Urinary bladder (tissue), 4 donors: ENCODE results near the gene PKHD1. TPM values are rescaled to one million over a fixed set of nuclear protein-coding genes. Genes with fewer than 3 reads are reported as not detected.

Source experiments
- DNase-seq: peaks from one replicate; pipeline ENCODE4 v3.0.0-alpha.2; 2015; ENCODE audit errors: extremely low spot score
- H3K27ac ChIP-seq: one replicate; pipeline ENCODE4 v1.5.1; 2013; ENCODE audit warnings: low read depth, mild to moderate bottlenecking, moderate library complexity
- H3K36me3 ChIP-seq: one replicate; pipeline ENCODE4 v1.6.1; 2013; ENCODE audit warnings: mild to moderate bottlenecking, moderate library complexity; ENCODE audit not compliant: insufficient read depth
- H3K4me1 ChIP-seq: one replicate; pipeline ENCODE4 v1.6.1; 2013; ENCODE audit warnings: mild to moderate bottlenecking, moderate library complexity; ENCODE audit not compliant: insufficient read depth
- H3K4me3 ChIP-seq: one replicate; pipeline ENCODE4 v1.5.1; 2013; ENCODE audit warnings: low read depth, low read length
- WGBS: extraction: QIAGEN DNeasy Blood & Tissue Kit; methylation state at CpG from one replicate; pipeline ENCODE4 v1.1.7; 2013; 5-methylcytosine and 5-hydroxymethylcytosine counted together
- polyA plus RNA-seq: library from polyadenylated mRNA; stranded (reverse); fragments of 200-250 nt; gene quantifications from one replicate; pipeline ENCODE4 v1.2.3, GENCODE V29; 2013
- total RNA-seq: library from RNA; depleted of rRNA; stranded (reverse); fragments of >200 nt; gene quantifications from one replicate; pipeline ENCODE4 v1.2.3, GENCODE V29; 2014
- donor health status: healthy with polysubstance abuse.
- donor health status: healthy.

Gene PKHD1
- total and polyA plus RNA-seq, 2 donors: 0.29 to 3.6 TPM

DNA sequence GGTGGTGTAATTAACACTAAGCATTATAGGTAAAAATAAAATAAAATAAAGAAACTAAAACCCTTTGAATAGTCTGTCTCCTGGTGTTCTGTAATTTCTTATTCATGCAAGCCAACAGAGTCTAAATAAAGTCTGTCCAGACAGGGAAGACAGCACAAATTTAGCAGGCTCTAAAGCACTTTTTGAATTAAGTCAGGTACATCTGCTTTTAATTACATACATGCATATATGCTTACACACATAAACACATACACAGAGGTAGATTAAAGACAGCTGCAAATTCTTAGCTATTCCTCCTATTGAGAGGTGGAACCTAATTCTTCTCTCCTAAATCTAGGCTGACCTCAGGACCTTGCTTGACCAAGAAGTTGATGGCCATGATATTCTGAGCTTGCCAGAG is 262.5 kb downstream of the PKHD1 start:
- H3K4me3 ChIP-seq: no peak overlapping the region
- no peak overlapping the region for H3K27ac ChIP-seq
- no peaks in the 10 kb centered on the region for H3K36me3 ChIP-seq
- DNase-seq: no peak
- H3K4me1 ChIP-seq: no peaks in the 10 kb centered on the region

- H3K4me1 ChIP-seq: no peaks in the 10 kb centered on the region
- H3K36me3 ChIP-seq: no peaks in the 10 kb centered on the region
- H3K27ac ChIP-seq: no peak overlapping the region
- DNase-seq: no peak
- H3K4me3 ChIP-seq: no peak overlapping the region
Measured at GRCh38 chr6:51820555-51820954, 266.9 kb downstream of the PKHD1 start.

- no peaks in the 10 kb centered on the region for H3K4me1 ChIP-seq
- 55% methylated on average over 6 of the region's 6 CpGs for WGBS
- no peaks in the 10 kb centered on the region for H3K36me3 ChIP-seq
- DNase-seq: no peak
- H3K27ac ChIP-seq: no peak overlapping the region
- no peak overlapping the region for H3K4me3 ChIP-seq
Measured at GRCh38 chr6:51818520-51819022, 268.8 kb downstream of the PKHD1 start.

DNA sequence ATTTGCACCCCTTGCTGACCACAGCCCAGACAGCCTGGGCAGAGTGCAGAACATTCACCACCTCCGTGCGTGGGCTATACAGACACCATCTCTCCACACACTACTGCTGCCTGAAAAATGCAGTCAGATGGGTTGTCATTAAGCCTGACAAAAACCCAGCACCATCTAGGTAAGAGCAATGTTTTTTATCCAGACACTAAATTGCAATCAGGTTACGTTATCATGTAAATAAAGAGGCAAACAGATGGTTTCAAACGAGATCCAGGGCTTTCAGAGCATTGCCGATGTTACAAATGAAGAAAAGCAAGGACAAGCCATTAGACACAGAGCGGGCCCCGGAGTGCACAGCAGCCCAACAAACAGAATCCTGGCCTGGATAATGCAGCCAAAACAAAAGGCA is 269.6 kb downstream of the PKHD1 start:
- 65% methylated on average over 7 of the region's 7 CpGs for WGBS
- Histone ChIP-seq H3K4me1 (no peaks in the 10 kb centered on the region), H3K4me3 (no peak overlapping the region), H3K27ac (no peak overlapping the region), H3K36me3 (no peaks in the 10 kb centered on the region)
- DNase-seq: no peak

DNA sequence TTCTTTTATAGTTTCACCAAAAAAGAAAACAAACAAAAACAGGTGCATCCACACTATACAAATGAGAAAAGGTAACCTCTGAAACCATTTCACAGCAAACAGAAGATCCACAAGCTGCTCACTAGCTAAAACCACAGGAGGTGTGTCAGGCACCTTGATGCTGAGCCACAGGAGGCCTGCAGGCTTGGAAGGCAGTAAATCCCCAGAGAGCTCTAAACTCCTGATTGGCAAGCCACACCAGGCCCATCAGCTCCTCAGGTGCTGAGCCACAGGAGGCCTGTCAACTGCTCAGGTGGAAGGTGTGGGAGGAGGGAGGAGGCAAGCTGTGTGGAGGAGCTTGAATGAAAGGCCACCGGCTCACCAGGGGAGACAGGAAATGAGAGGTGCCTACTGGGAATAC is 273.0 kb downstream of the PKHD1 start:
- DNase-seq: no peak
- Histone ChIP-seq H3K36me3 (no peaks in the 10 kb centered on the region), H3K4me3 (no peak overlapping the region), H3K27ac (no peak overlapping the region), H3K4me1 (no peaks in the 10 kb centered on the region)
- WGBS: 16% methylated on average over 1 of the region's 1 CpG

- no peak overlapping the region for H3K4me3 ChIP-seq
- WGBS: 37% methylated on average over 1 of the region's 1 CpG
- no peak overlapping the region for H3K27ac ChIP-seq
- no peaks in the 10 kb centered on the region for H3K4me1 ChIP-seq
- DNase-seq: no peak
- H3K36me3 ChIP-seq: no peaks in the 10 kb centered on the region
Measured at GRCh38 chr6:51813904-51814303, 273.5 kb downstream of the PKHD1 start.

- WGBS: 70% methylated on average over 1 of the region's 1 CpG
- no peak for DNase-seq
- no peaks in the 10 kb centered on the region for H3K36me3 ChIP-seq
- no peak overlapping the region for H3K27ac ChIP-seq
- no peak overlapping the region for H3K4me3 ChIP-seq
- no peaks in the 10 kb centered on the region for H3K4me1 ChIP-seq
Measured at GRCh38 chr6:51812231-51812630, 275.2 kb downstream of the PKHD1 start.

GRCh38 chr6:51805517-51805916 is 281.9 kb downstream of the PKHD1 start:
- Histone ChIP-seq H3K4me3 (no peak overlapping the region), H3K27ac (no peak overlapping the region), H3K36me3 (no peaks in the 10 kb centered on the region), H3K4me1 (no peaks in the 10 kb centered on the region)
- DNase-seq: no peak
- 71% methylated on average over 1 of the region's 1 CpG for WGBS

DNA sequence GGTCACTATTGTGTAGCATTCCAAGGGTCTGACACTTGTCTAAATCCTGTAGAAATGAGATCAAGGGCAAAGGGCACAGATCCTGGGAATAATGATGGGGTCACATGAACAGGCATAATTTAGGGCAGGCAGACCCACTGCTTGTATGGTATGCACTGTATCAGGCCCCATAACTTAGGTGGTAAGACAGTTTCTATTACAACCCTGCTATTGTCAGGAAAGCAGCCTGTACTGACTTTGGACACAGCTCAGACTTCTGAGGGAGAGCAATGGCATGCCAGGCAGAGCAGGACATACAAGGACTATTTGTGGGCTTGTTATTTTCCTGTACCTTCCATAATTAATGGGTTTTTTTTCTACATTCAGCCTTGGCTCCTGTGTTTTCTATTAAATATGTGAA is 286.8 kb downstream of the PKHD1 start:
- Histone ChIP-seq H3K4me1 (no peaks in the 10 kb centered on the region), H3K4me3 (no peak overlapping the region), H3K36me3 (no peaks in the 10 kb centered on the region), H3K27ac (no peak overlapping the region)
- DNase-seq: no peak

- 87% methylated on average over 3 of the region's 3 CpGs for WGBS
- Histone ChIP-seq H3K4me3 (no peak overlapping the region), H3K27ac (no peak overlapping the region), H3K36me3 (no peaks in the 10 kb centered on the region), H3K4me1 (no peaks in the 10 kb centered on the region)
- no peak for DNase-seq
Measured at GRCh38 chr6:51793393-51793792, 294.0 kb downstream of the PKHD1 start.

DNA sequence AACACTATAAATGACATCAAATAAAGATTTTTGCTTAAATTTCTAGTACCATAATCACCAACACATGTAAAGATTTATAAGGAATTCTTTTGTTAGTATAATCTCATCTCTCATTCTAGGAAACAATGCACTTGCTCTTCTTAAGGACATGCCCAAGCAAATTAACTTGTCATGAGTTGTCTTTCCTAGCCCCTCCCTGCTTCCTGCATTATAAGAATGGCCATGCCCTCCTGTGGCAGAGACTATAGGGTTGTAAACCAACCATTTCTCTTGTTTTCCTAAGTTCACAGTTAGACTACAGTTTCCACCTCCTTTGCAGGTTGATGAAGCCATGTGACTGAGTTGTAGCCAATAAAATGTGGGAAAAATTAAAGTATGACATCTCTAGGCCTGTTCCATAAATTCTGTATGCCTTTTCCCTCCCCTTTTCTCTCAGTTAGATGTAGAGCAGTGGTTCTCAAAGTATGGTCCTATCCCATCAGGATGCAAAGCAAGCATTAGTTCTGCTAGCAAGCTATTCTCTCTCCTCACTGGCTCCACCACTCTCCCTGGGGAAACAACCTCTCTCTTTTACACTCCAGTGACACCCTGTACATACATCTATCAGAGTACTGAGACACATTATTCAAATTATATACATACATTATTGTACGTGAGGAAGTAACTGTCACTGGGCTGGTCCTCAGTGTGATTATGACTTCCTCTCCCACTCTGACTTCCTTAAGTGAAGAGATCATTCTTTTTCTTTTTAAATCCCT is 295.0 kb downstream of the PKHD1 start:
- WGBS: 45% methylated on average over 1 of the region's 1 CpG
- no peaks in the 10 kb centered on the region for H3K4me1 ChIP-seq
- H3K36me3 ChIP-seq: no peaks in the 10 kb centered on the region
- DNase-seq: no peak
- H3K27ac ChIP-seq: no peak overlapping the region
- H3K4me3 ChIP-seq: no peak overlapping the region

GRCh38 chr6:51790946-51791345 is 296.5 kb downstream of the PKHD1 start:
- no peak overlapping the region for H3K27ac ChIP-seq
- H3K4me1 ChIP-seq: no peaks in the 10 kb centered on the region
- no peaks in the 10 kb centered on the region for H3K36me3 ChIP-seq
- no peak for DNase-seq
- H3K4me3 ChIP-seq: no peak overlapping the region
- 69% methylated on average over 5 of the region's 5 CpGs for WGBS

DNA sequence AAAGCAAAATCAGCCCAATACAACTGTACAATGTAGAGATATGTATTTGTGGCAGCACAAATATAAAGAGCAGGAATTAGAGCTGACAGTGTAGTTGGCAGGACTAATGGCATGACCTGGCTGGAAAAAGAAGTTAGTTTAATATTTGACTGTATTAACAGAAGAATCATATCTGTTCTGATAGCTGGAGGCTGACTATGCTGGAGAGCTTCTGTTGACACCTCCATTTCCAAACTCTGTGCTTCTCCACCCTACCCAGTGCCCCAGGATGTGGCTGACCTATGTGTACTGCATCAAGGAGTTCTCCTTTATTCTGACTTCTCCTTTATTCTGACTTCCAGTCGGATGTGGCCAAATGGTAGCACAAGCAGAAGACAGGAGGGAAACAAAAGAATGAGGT is 299.3 kb downstream of the PKHD1 start:
- WGBS: 69% methylated on average over 1 of the region's 1 CpG
- no peak overlapping the region for H3K27ac ChIP-seq
- no peak for DNase-seq
- no peaks in the 10 kb centered on the region for H3K36me3 ChIP-seq
- H3K4me3 ChIP-seq: no peak overlapping the region
- H3K4me1 ChIP-seq: no peaks in the 10 kb centered on the region

GRCh38 chr6:51778666-51779065 is 308.7 kb downstream of the PKHD1 start:
- Histone ChIP-seq H3K27ac (no peak overlapping the region), H3K4me3 (no peak overlapping the region), H3K36me3 (no peaks in the 10 kb centered on the region), H3K4me1 (no peaks in the 10 kb centered on the region)
- DNase-seq: no peak
- WGBS: 43% methylated on average over 2 of the region's 2 CpGs

GRCh38 chr6:51777618-51778017 is 309.8 kb downstream of the PKHD1 start:
- Histone ChIP-seq H3K36me3 (no peaks in the 10 kb centered on the region), H3K4me3 (no peak overlapping the region), H3K27ac (no peak overlapping the region), H3K4me1 (no peaks in the 10 kb centered on the region)
- no peak for DNase-seq
- 71% methylated on average over 5 of the region's 5 CpGs for WGBS
